Measurements from ENCODE around the gene TSNAX.

The TSNAX gene

GRCh38 chr1:231518485-231519034 is 9.9 kb upstream of the TSNAX start:
- H3K27ac ChIP-seq (replicated peaks) = no peak overlapping the region
- no peak for DNase-seq (ENCODE audit: low read depth in 1 of 2, low spot score in 1 of 2)
- H3K4me3 ChIP-seq (replicated peaks; ENCODE audit: insufficient read depth, low read length) = no peak overlapping the region
- H3K27me3 ChIP-seq (ENCODE audit: insufficient read depth, poor library complexity, severe bottlenecking) = no peaks in the 10 kb centered on the region
- TF ChIP-seq GABPA (IDR thresholded peaks at IDR 0.05; ENCODE audit: low read depth) = no peak
- TF ChIP-seq POLR2AphosphoS5 (IDR thresholded peaks at IDR 0.05; ENCODE audit: low read depth) = no peak
- no peak for TF ChIP-seq CTCF (IDR thresholded peaks at IDR 0.05; ENCODE audit: insufficient read depth, low read length)
- TF ChIP-seq REST (IDR thresholded peaks at IDR 0.05; ENCODE audit: insufficient replicate concordance, low read depth) = no peak
- no peak for TF ChIP-seq SPI1 (IDR thresholded peaks at IDR 0.05; ENCODE audit: borderline replicate concordance, low read depth)

GRCh38 chr1:231519166-231519565 is 9.3 kb upstream of the TSNAX start:
- H3K27ac ChIP-seq (replicated peaks) = no peak overlapping the region
- DNase-seq (ENCODE audit: low read depth in 1 of 2, low spot score in 1 of 2) = no peak
- TF ChIP-seq POLR2AphosphoS5 (IDR thresholded peaks at IDR 0.05; ENCODE audit: low read depth) = no peak
- no peak overlapping the region for H3K4me3 ChIP-seq (replicated peaks; ENCODE audit: insufficient read depth, low read length)
- no peaks in the 10 kb centered on the region for H3K27me3 ChIP-seq (ENCODE audit: insufficient read depth, poor library complexity, severe bottlenecking)

GRCh38 chr1:231522038-231522437 is 6.4 kb upstream of the TSNAX start:
- Histone ChIP-seq H3K27me3 (ENCODE audit: insufficient read depth, poor library complexity, severe bottlenecking) (no peaks in the 10 kb centered on the region), H3K27ac (replicated peaks) (no peak overlapping the region), H3K4me3 (replicated peaks; ENCODE audit: insufficient read depth, low read length) (no peak overlapping the region)
- TF ChIP-seq REST (IDR thresholded peaks at IDR 0.05; ENCODE audit: insufficient replicate concordance, low read depth) = no peak
- no peak for TF ChIP-seq SPI1 (IDR thresholded peaks at IDR 0.05; ENCODE audit: borderline replicate concordance, low read depth)
- no peak for TF ChIP-seq CTCF (IDR thresholded peaks at IDR 0.05; ENCODE audit: insufficient read depth, low read length)
- TF ChIP-seq POLR2AphosphoS5 (IDR thresholded peaks at IDR 0.05; ENCODE audit: low read depth) = no peak
- TF ChIP-seq GABPA (IDR thresholded peaks at IDR 0.05; ENCODE audit: low read depth) = no peak
- no peak for DNase-seq (ENCODE audit: low read depth in 1 of 2, low spot score in 1 of 2)

- Histone ChIP-seq H3K27ac (replicated peaks) (peak overlapping the region; percentile 56), H3K27me3 (ENCODE audit: insufficient read depth, poor library complexity, severe bottlenecking) (no peaks in the 10 kb centered on the region), H3K4me3 (replicated peaks; ENCODE audit: insufficient read depth, low read length) (no peak overlapping the region)
- TF ChIP-seq GABPA (IDR thresholded peaks at IDR 0.05; ENCODE audit: low read depth) (no peak), CTCF (IDR thresholded peaks at IDR 0.05; ENCODE audit: insufficient read depth, low read length) (no peak), POLR2AphosphoS5 (IDR thresholded peaks at IDR 0.05; ENCODE audit: low read depth) (no peak), REST (IDR thresholded peaks at IDR 0.05; ENCODE audit: insufficient replicate concordance, low read depth) (no peak), SPI1 (IDR thresholded peaks at IDR 0.05; ENCODE audit: borderline replicate concordance, low read depth) (no peak)
- DNase-seq (ENCODE audit: low read depth in 1 of 2, low spot score in 1 of 2) = no peak
Observed at GRCh38 chr1:231522931-231523642, 5.4 kb upstream of the TSNAX start.

All from HL-60 (cell line).